GM13976 (cell line): ENCODE results near the gene C1orf115.
A peak's percentile ranks its signal among the peaks of the same experiment; 100 is the strongest.
"Not testable (repeated sequence)": the region's sequence is repeated elsewhere in the genome, so short reads cannot be mapped to it uniquely, and the experiment has no call there.

Experiments used
- DNase-seq: peaks from one replicate; pipeline ENCODE4 v3.0.0; 2012; ENCODE audit warnings: low spot score
- in situ Hi-C: fragments of 300-500 bp; cut with MboI; formaldehyde crosslinking; loops from one replicate; pipeline ENCODE4 v1.12.0; 2022; ENCODE audit warnings: low sequenced_read_pairs, mixed read lengths, inconsistent platforms; ENCODE audit not compliant: unreplicated experiment
- TF ChIP-seq, protein P1 (sequence below): IDR thresholded peaks from 2 replicates; pipeline ENCODE4 v1.5.1; 2012; ENCODE audit warnings: borderline replicate concordance, mild to moderate bottlenecking; ENCODE audit not compliant: insufficient read depth; ENCODE audit errors: extremely low read depth, missing control alignments, control extremely low read depth

The C1orf115 gene

DNA sequence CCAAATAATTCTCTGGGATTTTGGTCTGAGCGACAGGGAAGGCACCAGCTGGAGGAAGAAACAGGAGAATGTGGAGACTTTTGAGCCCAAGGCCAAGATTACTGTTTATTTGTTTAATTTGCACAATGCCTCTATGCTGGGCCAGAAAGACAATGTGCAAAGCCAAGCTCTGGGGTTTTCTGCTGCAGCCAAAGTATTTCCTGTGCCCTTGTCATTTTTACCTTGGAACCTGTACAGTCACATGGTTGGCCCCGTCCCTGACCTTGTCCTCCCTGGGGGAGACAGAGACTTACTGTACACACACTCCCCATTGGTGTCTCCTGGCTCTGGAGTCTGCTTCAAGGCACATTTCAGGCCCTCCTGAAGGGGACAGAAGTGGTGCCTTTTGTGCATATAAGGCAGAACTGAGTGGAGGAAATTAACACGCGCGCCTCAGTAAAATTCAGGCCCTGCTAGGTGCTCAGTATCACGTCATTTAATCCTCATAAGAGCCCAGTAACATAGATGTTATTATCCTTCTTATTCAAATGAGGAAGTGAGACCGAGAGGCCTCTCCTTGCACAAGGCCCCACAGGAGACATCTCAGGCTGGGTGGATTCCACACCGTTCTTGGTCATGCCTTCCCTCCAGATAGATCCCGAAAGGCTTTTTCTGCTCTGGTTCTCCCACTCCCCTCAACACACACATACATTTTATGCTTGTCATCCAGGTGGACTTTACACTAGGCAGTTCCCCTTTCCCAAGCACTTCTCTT, 21.1 kb downstream of the C1orf115 start:
- TF ChIP-seq, protein P1, sequence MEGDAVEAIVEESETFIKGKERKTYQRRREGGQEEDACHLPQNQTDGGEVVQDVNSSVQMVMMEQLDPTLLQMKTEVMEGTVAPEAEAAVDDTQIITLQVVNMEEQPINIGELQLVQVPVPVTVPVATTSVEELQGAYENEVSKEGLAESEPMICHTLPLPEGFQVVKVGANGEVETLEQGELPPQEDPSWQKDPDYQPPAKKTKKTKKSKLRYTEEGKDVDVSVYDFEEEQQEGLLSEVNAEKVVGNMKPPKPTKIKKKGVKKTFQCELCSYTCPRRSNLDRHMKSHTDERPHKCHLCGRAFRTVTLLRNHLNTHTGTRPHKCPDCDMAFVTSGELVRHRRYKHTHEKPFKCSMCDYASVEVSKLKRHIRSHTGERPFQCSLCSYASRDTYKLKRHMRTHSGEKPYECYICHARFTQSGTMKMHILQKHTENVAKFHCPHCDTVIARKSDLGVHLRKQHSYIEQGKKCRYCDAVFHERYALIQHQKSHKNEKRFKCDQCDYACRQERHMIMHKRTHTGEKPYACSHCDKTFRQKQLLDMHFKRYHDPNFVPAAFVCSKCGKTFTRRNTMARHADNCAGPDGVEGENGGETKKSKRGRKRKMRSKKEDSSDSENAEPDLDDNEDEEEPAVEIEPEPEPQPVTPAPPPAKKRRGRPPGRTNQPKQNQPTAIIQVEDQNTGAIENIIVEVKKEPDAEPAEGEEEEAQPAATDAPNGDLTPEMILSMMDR, result no peak
- peak; percentile 49 for DNase-seq
- in situ Hi-C loops, result no loop called here

DNA sequence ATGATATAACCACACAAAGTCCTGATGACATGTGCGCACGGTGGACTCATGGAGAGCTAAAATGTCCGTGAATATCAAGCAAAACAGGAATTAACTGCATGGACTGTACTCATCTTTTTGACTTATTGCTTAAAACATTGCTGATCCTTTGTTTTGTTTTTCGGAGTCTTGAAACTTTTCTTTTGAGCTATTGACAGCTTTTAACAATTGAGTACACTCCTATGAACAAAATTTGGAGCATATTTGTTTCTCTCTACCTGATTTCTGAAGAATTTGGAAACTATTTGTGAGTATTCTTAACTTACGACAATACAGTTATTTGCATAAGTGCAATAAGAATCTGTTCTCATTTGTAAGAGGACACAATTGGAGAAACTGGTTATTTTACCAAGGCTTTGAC, 25.8 kb downstream of the C1orf115 start:
- in situ Hi-C loops, DNase-seq: not testable (repeated sequence)

GRCh38 chr1:220717800-220718640, 27.9 kb downstream of the C1orf115 start:
- no peak for DNase-seq
- in situ Hi-C loops, result no loop called here
- TF ChIP-seq, protein P1, result no peak

DNA sequence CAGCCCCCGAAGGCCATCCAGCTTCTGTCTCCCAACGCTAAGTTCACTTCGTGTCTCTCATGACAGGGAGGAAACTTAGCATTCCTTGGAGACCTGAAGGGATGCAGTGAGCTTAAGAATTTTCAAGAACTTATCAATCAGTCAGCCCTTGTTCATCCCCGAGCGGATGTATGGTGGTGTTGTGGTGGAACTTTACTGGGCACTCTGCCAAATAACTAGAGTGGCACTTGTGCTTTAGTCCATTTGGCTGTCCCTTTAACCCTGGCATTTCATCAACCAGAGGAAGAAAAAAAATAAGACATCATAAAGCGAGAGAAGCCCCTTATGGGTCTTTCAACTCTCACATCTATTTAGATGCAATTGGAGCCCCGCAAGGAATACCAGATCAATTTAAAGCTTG, 31.1 kb downstream of the C1orf115 start:
- in situ Hi-C loops, DNase-seq: not testable (repeated sequence)

GRCh38 chr1:220726634-220727033, 36.5 kb downstream of the C1orf115 start:
- DNase-seq, result no peak
- TF ChIP-seq, protein P1, result peak; percentile 31
- in situ Hi-C loops, result no loop called here

DNA sequence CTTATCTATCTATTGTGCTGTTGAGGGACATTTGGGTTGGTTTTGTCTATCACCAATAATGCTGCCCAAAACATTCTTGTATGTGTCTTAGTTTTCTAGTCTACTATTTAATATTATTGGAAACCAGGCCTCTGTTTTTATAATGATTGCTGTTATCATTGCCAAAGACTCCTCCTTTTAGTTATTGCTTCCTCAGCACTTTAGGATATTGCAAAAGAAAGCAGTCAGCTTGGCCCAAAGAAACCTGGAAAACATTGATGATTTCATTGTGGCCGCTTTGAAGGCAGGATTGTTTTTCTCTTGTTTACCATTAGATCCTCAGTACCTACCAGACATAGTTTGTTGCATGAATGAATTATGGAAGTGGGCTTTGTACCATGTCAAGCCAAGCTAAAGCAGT, 37.4 kb downstream of the C1orf115 start:
- DNase-seq, result no peak
- in situ Hi-C loops, result no loop called here
- TF ChIP-seq, protein P1, result no peak

GRCh38 chr1:220730486-220730885, 40.3 kb downstream of the C1orf115 start:
- no peak for DNase-seq
- TF ChIP-seq, protein P1, result no peak
- in situ Hi-C loops, result loop anchor here (10.0 kb wide), 1 partner anchor 46 kb away; no protein-coding TSS in a partner anchor
